ENCODE data around the gene DAPK1.

DAPK1 gene

GRCh38 chr9:87478226-87478992 is 19.3 kb upstream of the DAPK1 start:
- ATAC-seq, result no peak
- TF ChIP-seq ZNF565 (CRISPR knock-in tag; conservative IDR thresholded peaks at IDR 0.05; ENCODE audit: low read depth), result no peak
- TF ChIP-seq RARB (CRISPR knock-in tag; IDR thresholded peaks at IDR 0.05), result no peak
- TF ChIP-seq OSR1 (CRISPR knock-in tag; IDR thresholded peaks at IDR 0.05), result no peak
- no peak for TF ChIP-seq ZNF70 (CRISPR knock-in tag; IDR thresholded peaks at IDR 0.05)
- TF ChIP-seq ZFP30 (CRISPR knock-in tag; IDR thresholded peaks at IDR 0.05), result no peak
- TF ChIP-seq TSHZ2 (CRISPR knock-in tag; IDR thresholded peaks at IDR 0.05), result no peak
- no peak for TF ChIP-seq POU6F1 (CRISPR knock-in tag; IDR thresholded peaks at IDR 0.05; ENCODE audit: borderline replicate concordance, low read depth)
- no peak for TF ChIP-seq CSRNP3 (CRISPR knock-in tag; IDR thresholded peaks at IDR 0.05)
- no peak for TF ChIP-seq CSDC2 (CRISPR knock-in tag; IDR thresholded peaks at IDR 0.05)
- no peak for TF ChIP-seq ISL1 (CRISPR knock-in tag; IDR thresholded peaks at IDR 0.05)
- no peak for TF ChIP-seq ESRRG (CRISPR knock-in tag; IDR thresholded peaks at IDR 0.05)

- ATAC-seq, result no peak
- no peak for TF ChIP-seq ZNF70 (CRISPR knock-in tag; IDR thresholded peaks at IDR 0.05)
- TF ChIP-seq ESRRG (CRISPR knock-in tag; IDR thresholded peaks at IDR 0.05), result no peak
- no peak for TF ChIP-seq TSHZ2 (CRISPR knock-in tag; IDR thresholded peaks at IDR 0.05)
- TF ChIP-seq TOX (CRISPR knock-in tag; IDR thresholded peaks at IDR 0.05; ENCODE audit: borderline replicate concordance), result no peak
- no peak for TF ChIP-seq CSDC2 (CRISPR knock-in tag; IDR thresholded peaks at IDR 0.05)
- TF ChIP-seq POU6F1 (CRISPR knock-in tag; IDR thresholded peaks at IDR 0.05; ENCODE audit: borderline replicate concordance, low read depth), result no peak
- TF ChIP-seq ISL1 (CRISPR knock-in tag; IDR thresholded peaks at IDR 0.05), result no peak
- TF ChIP-seq ZNF8 (CRISPR knock-in tag; IDR thresholded peaks at IDR 0.05), result no peak
- TF ChIP-seq GLIS3 (CRISPR knock-in tag; IDR thresholded peaks at IDR 0.05), result no peak
- no peak for TF ChIP-seq BACH2 (CRISPR knock-in tag; IDR thresholded peaks at IDR 0.05; ENCODE audit: borderline replicate concordance)
- no peak for TF ChIP-seq SNAI2 (CRISPR knock-in tag; IDR thresholded peaks at IDR 0.05)
- TF ChIP-seq TCF4 (CRISPR knock-in tag; IDR thresholded peaks at IDR 0.05; ENCODE audit: borderline replicate concordance), result no peak
These were observed 17.9 kb upstream of the DAPK1 start for GRCh38 chr9:87479801-87480201.

Data from SK-N-SH treated with all-trans-retinoic acid at 6 μM for 48 hours (cell line).